ENCODE results near the gene SCAMP4. TPM values are rescaled to one million over a fixed set of nuclear protein-coding genes. Genes with fewer than 3 reads are reported as not detected.

Gene SCAMP4
- total and polyA plus RNA-seq, 2 experiments from 2014 or later = 39.4 to 106 TPM

GRCh38 chr19:1970806-1971502, 65.8 kb downstream of the SCAMP4 start:
- DNase-seq (ENCODE audit: low spot score) (no peak), ATAC-seq (no peak)
- Mint-ChIP-seq H3K4me1 (no peaks in the 10 kb centered on the region), H3K9me3 (no peaks in the 10 kb centered on the region), H3K27ac (no peak overlapping the region), H3K4me3 (no peak overlapping the region), H3K27me3 (ENCODE audit: insufficient read depth, low read depth, poor library complexity) (peaks cover 6% of the 10 kb centered on the region), H3K36me3 (ENCODE audit: low read depth) (peaks cover 18% of the 10 kb centered on the region)
- no peak overlapping the region for H3K4me3 ChIP-seq
- H2AFZ ChIP-seq = no peak overlapping the region
- peaks cover 26% of the 10 kb centered on the region for H4K20me1 ChIP-seq (replicated peaks; ENCODE audit: insufficient read depth)
- H3K27me3 ChIP-seq (ENCODE audit: insufficient read depth) = no peaks in the 10 kb centered on the region
- no peaks in the 10 kb centered on the region; the same call in 1 of the 2 replicates for H3F3A ChIP-seq (replicated peaks; ENCODE audit: low read depth)
- no peaks in the 10 kb centered on the region for H3K9me2 ChIP-seq (ENCODE audit: insufficient read depth)
- no peaks in the 10 kb centered on the region for H3K36me3 ChIP-seq (ENCODE audit: insufficient read depth)
- no peak overlapping the region for H3K27ac ChIP-seq (ENCODE audit: low read depth)
- H3K4me2 ChIP-seq = no peak overlapping the region
- peaks cover 58% of the 10 kb centered on the region for H3K79me2 ChIP-seq (replicated peaks; ENCODE audit: insufficient read depth)
- TF ChIP-seq JUNB (IDR thresholded peaks at IDR 0.05; ENCODE audit: unreplicated experiment) (no peak), STAT1 (IDR thresholded peaks at IDR 0.05; ENCODE audit: unreplicated experiment) (no peak), ETS1 (IDR thresholded peaks at IDR 0.05) (no peak), POLR2AphosphoS5 (IDR thresholded peaks at IDR 0.05; ENCODE audit: low read depth) (no peak)
- H3K4me1 ChIP-seq (ENCODE audit: insufficient read depth) = no peaks in the 10 kb centered on the region

- no peaks in the 10 kb centered on the region for H3K36me3 ChIP-seq (ENCODE audit: insufficient read depth)
- TF ChIP-seq REST (IDR thresholded peaks at IDR 0.05; ENCODE audit: unreplicated experiment) = no peak
- no peak for TF ChIP-seq ZNF114 (CRISPR knock-in tag; IDR thresholded peaks at IDR 0.05)
- no peak for TF ChIP-seq ZNF462 (CRISPR knock-in tag; IDR thresholded peaks at IDR 0.05)
- TF ChIP-seq EZH2 (IDR thresholded peaks at IDR 0.05; ENCODE audit: low read depth, unreplicated experiment) = no peak
- no peak for TF ChIP-seq JUNB (IDR thresholded peaks at IDR 0.05; ENCODE audit: unreplicated experiment)
- no peak for TF ChIP-seq NANOG (IDR thresholded peaks at IDR 0.05; ENCODE audit: borderline replicate concordance)
Measured at GRCh38 chr19:1974381-1975161, 69.4 kb downstream of the SCAMP4 start.

More at GRCh38 chr19:1974381-1975161, 69.4 kb downstream of the SCAMP4 start:
- Mint-ChIP-seq H3K4me3 (no peak overlapping the region), H3K27me3 (ENCODE audit: insufficient read depth, low read depth, poor library complexity) (peaks cover 1% of the 10 kb centered on the region), H3K36me3 (ENCODE audit: low read depth) (peaks cover 20% of the 10 kb centered on the region), H3K9me3 (no peaks in the 10 kb centered on the region), H3K4me1 (no peaks in the 10 kb centered on the region), H3K27ac (0 out of 2 replicates have a peak overlapping the region, but pooled peaks have one; percentile 55)
- no peaks in the 10 kb centered on the region for H3F3A ChIP-seq (replicated peaks; ENCODE audit: low read depth)
- no peaks in the 10 kb centered on the region for H3K4me1 ChIP-seq (ENCODE audit: insufficient read depth)
- peaks cover 22% of the 10 kb centered on the region for H4K20me1 ChIP-seq (replicated peaks; ENCODE audit: insufficient read depth)
- no peak overlapping the region for H2AFZ ChIP-seq
- H3K9me2 ChIP-seq (ENCODE audit: insufficient read depth) = no peaks in the 10 kb centered on the region
- ATAC-seq = no peak
- no peaks in the 10 kb centered on the region for H3K27me3 ChIP-seq (ENCODE audit: insufficient read depth)
- DNase-seq (ENCODE audit: low spot score) = no peak
- no peak overlapping the region for H3K4me3 ChIP-seq
- peaks cover 55% of the 10 kb centered on the region for H3K79me2 ChIP-seq (replicated peaks; ENCODE audit: insufficient read depth)
- no peak overlapping the region for H3K27ac ChIP-seq (ENCODE audit: low read depth)
- H3K4me2 ChIP-seq = no peak overlapping the region

Measured in GM23338 (cell line).